ENCODE data around the gene KRT7. TPM values are rescaled to one million over a fixed set of nuclear protein-coding genes. Genes with fewer than 3 reads are reported as not detected.

Gene KRT7
- total RNA-seq, 4 donors from 2014 or later = 333 to 826 (median 460) TPM

GRCh38 chr12:52263761-52264434 lies 30.9 kb downstream of the KRT7 start:
- 92 to 97% methylated on average over 6 to 7 of the region's 7 CpGs for WGBS, 2 donors
- no peaks in the 10 kb centered on the region for H3K9me3 ChIP-seq
- no peak overlapping the region for H3K27ac ChIP-seq
- no peaks in the 10 kb centered on the region for H3K36me3 ChIP-seq
- DNase-seq = no peak
- TF ChIP-seq POLR2A (IDR thresholded peaks at IDR 0.05) (no peak), CTCF (IDR thresholded peaks at IDR 0.05) (no peak)
- no peak overlapping the region for H3K4me3 ChIP-seq (replicated peaks in 1 of 3)
- H3K4me1 ChIP-seq = no peaks in the 10 kb centered on the region
- no peaks in the 10 kb centered on the region for H3K27me3 ChIP-seq
- intact Hi-C loops (cut with DNase I) = no loop called here

GRCh38 chr12:52264435-52264825 lies 31.4 kb downstream of the KRT7 start:
- Histone ChIP-seq H3K27me3 (no peaks in the 10 kb centered on the region), H3K9me3 (no peaks in the 10 kb centered on the region), H3K4me3 (replicated peaks in 1 of 3) (no peak overlapping the region), H3K36me3 (no peaks in the 10 kb centered on the region), H3K4me1 (no peaks in the 10 kb centered on the region), H3K27ac (no peak overlapping the region)
- no peak for TF ChIP-seq POLR2A (IDR thresholded peaks at IDR 0.05)
- TF ChIP-seq CTCF (IDR thresholded peaks at IDR 0.05) = no peak
- whole genome bisulfite sequencing, 2 donors = 79 to 90% methylated on average over 2 of the region's 2 CpGs
- intact Hi-C loops (cut with DNase I) = no loop called here
- DNase-seq = no peak

- H3K27ac ChIP-seq = no peak overlapping the region
- H3K36me3 ChIP-seq = no peaks in the 10 kb centered on the region
- no peak overlapping the region for H3K4me3 ChIP-seq (replicated peaks in 1 of 3)
- no peaks in the 10 kb centered on the region for H3K27me3 ChIP-seq
- TF ChIP-seq POLR2A (IDR thresholded peaks at IDR 0.05) (no peak), CTCF (IDR thresholded peaks at IDR 0.05) (no peak)
- H3K4me1 ChIP-seq = no peaks in the 10 kb centered on the region
- no peaks in the 10 kb centered on the region for H3K9me3 ChIP-seq
- DNase-seq = no peak
- intact Hi-C loops (cut with DNase I) = no loop called here
- WGBS, 2 donors = 93 to 100% methylated on average over 2 of the region's 2 CpGs
These were observed 33.5 kb downstream of the KRT7 start for GRCh38 chr12:52266514-52266913.

GRCh38 chr12:52267266-52267665 lies 34.2 kb downstream of the KRT7 start:
- H3K36me3 ChIP-seq = no peaks in the 10 kb centered on the region
- DNase-seq = no peak
- no peaks in the 10 kb centered on the region for H3K4me1 ChIP-seq
- intact Hi-C loops (cut with DNase I) = no loop called here
- no peaks in the 10 kb centered on the region for H3K27me3 ChIP-seq
- H3K4me3 ChIP-seq (replicated peaks in 1 of 3) = no peak overlapping the region
- H3K27ac ChIP-seq = no peak overlapping the region
- WGBS, 2 donors = 92 to 96% methylated on average over 2 to 3 of the region's 3 CpGs
- TF ChIP-seq POLR2A (IDR thresholded peaks at IDR 0.05) (no peak), CTCF (IDR thresholded peaks at IDR 0.05) (no peak)
- H3K9me3 ChIP-seq = no peaks in the 10 kb centered on the region

- TF ChIP-seq POLR2A (IDR thresholded peaks at IDR 0.05) (no peak), CTCF (IDR thresholded peaks at IDR 0.05) (no peak)
- no peak for DNase-seq
- H3K4me1 ChIP-seq = no peaks in the 10 kb centered on the region
- no peak overlapping the region for H3K4me3 ChIP-seq (replicated peaks in 1 of 3)
- H3K36me3 ChIP-seq = no peaks in the 10 kb centered on the region
- intact Hi-C loops (cut with DNase I) = no loop called here
- H3K27me3 ChIP-seq = no peaks in the 10 kb centered on the region
- WGBS, 2 donors = 92 to 94% methylated on average over 3 of the region's 3 CpGs
- no peaks in the 10 kb centered on the region for H3K9me3 ChIP-seq
- H3K27ac ChIP-seq = no peak overlapping the region
These were observed 34.7 kb downstream of the KRT7 start for GRCh38 chr12:52267699-52268098.

Measured in thyroid gland (tissue), 4 donors.